Measurements from ENCODE around the gene NBAS. TPM values are rescaled to one million over a fixed set of nuclear protein-coding genes. Genes with fewer than 3 reads are reported as not detected.
"Not testable (repeated sequence)": the region's sequence is repeated elsewhere in the genome, so short reads cannot be mapped to it uniquely, and the experiment has no call there.

NBAS gene
- total RNA-seq, 2 experiments from 2014 or later, result 24.3 to 25.5 TPM

GRCh38 chr2:15259356-15259756 is 301.8 kb downstream of the NBAS start:
- no peak overlapping the region for H3K4me3 ChIP-seq (ENCODE audit: low read length)
- intact Hi-C loops (cut with DNase I, micrococcal nuclease), result no loop called here
- peaks cover 7% of the 10 kb centered on the region for H3K36me3 ChIP-seq (ENCODE audit: insufficient read depth, low read length)
- Mint-ChIP-seq H3K4me1 (ENCODE audit: low read depth) (no peaks in the 10 kb centered on the region), H3K27ac (no peak overlapping the region), H3K9me3 (peaks cover 14% of the 10 kb centered on the region), H3K27me3 (no peaks in the 10 kb centered on the region), H3K36me3 (ENCODE audit: low read depth) (peaks cover 80% of the 10 kb centered on the region), H3K4me3 (no peak overlapping the region)
- no peaks in the 10 kb centered on the region for H3K27me3 ChIP-seq (ENCODE audit: control insufficient read depth in 1 of 2, insufficient read depth in 2 of 2, low read length in 2 of 2)
- TF ChIP-seq CTCF (IDR thresholded peaks at IDR 0.05), result no peak
- no peaks in the 10 kb centered on the region for H3K4me1 ChIP-seq (ENCODE audit: insufficient read depth, low read length)
- no peak for ATAC-seq (ENCODE audit: poor library complexity)
- ChIA-PET POLR2A (no interaction called here), CTCF (no interaction called here)
- no peak overlapping the region for H3K27ac ChIP-seq (ENCODE audit: low read depth in 1 of 2, low read length in 2 of 2)
- no peak for DNase-seq
- peaks cover 2 to 12% of the 10 kb centered on the region in 2 experiments for H3K9me3 ChIP-seq (ENCODE audit: control insufficient read depth in 1 of 2, insufficient read depth in 1 of 2, low read length in 2 of 2)

GRCh38 chr2:15258385-15258784 is 302.7 kb downstream of the NBAS start:
- CTCF ChIA-PET; POLR2A ChIA-PET; ATAC-seq (ENCODE audit: poor library complexity); intact Hi-C loops (cut with DNase I, micrococcal nuclease); H3K27me3 ChIP-seq (ENCODE audit: control insufficient read depth in 1 of 2, insufficient read depth in 2 of 2, low read length in 2 of 2); H3K4me3 ChIP-seq (ENCODE audit: low read length); DNase-seq; H3K27ac ChIP-seq (ENCODE audit: low read depth in 1 of 2, low read length in 2 of 2); H3K4me1 Mint-ChIP-seq (ENCODE audit: low read depth); H3K36me3 ChIP-seq (ENCODE audit: insufficient read depth, low read length); H3K27ac Mint-ChIP-seq; H3K27me3 Mint-ChIP-seq; H3K4me1 ChIP-seq (ENCODE audit: insufficient read depth, low read length); H3K4me3 Mint-ChIP-seq: not testable (repeated sequence)
- H3K9me3 ChIP-seq (ENCODE audit: control insufficient read depth in 1 of 2, insufficient read depth in 1 of 2, low read length in 2 of 2), result peaks cover 2 to 12% of the 10 kb centered on the region in 2 experiments
- Mint-ChIP-seq H3K9me3 (peaks cover 14% of the 10 kb centered on the region), H3K36me3 (ENCODE audit: low read depth) (peaks cover 79% of the 10 kb centered on the region)

- H3K4me3 Mint-ChIP-seq, result no peak overlapping the region
- Histone ChIP-seq H3K4me3 (ENCODE audit: low read length) (no peak overlapping the region), H3K36me3 (ENCODE audit: insufficient read depth, low read length) (peaks cover 4% of the 10 kb centered on the region), H3K9me3 (ENCODE audit: control insufficient read depth in 1 of 2, insufficient read depth in 1 of 2, low read length in 2 of 2) (peaks cover 2 to 6% of the 10 kb centered on the region in 2 experiments), H3K4me1 (ENCODE audit: insufficient read depth, low read length) (no peaks in the 10 kb centered on the region), H3K27me3 (ENCODE audit: control insufficient read depth in 1 of 2, insufficient read depth in 2 of 2, low read length in 2 of 2) (no peaks in the 10 kb centered on the region), H3K27ac (ENCODE audit: low read depth in 1 of 2, low read length in 2 of 2) (no peak overlapping the region)
- ChIA-PET POLR2A (no interaction called here), CTCF (no interaction called here)
- ATAC-seq (ENCODE audit: poor library complexity), result no peak
- H3K4me1 Mint-ChIP-seq (ENCODE audit: low read depth), result no peaks in the 10 kb centered on the region
- H3K9me3 Mint-ChIP-seq, result peaks cover 20% of the 10 kb centered on the region
- no peaks in the 10 kb centered on the region for H3K27me3 Mint-ChIP-seq
- DNase-seq, result no peak
- no peak overlapping the region for H3K27ac Mint-ChIP-seq
- peaks cover 78% of the 10 kb centered on the region for H3K36me3 Mint-ChIP-seq (ENCODE audit: low read depth)
- intact Hi-C loops (cut with DNase I, micrococcal nuclease), result no loop called here
- TF ChIP-seq CTCF (IDR thresholded peaks at IDR 0.05), result no peak
These were observed 307.3 kb downstream of the NBAS start for GRCh38 chr2:15253835-15254286.

GRCh38 chr2:15253247-15253646 is 307.9 kb downstream of the NBAS start:
- Mint-ChIP-seq H3K4me3 (no peak overlapping the region), H3K36me3 (ENCODE audit: low read depth) (peaks cover 78% of the 10 kb centered on the region), H3K9me3 (peaks cover 20% of the 10 kb centered on the region), H3K4me1 (ENCODE audit: low read depth) (peaks cover under 1% of the 10 kb centered on the region), H3K27me3 (no peaks in the 10 kb centered on the region), H3K27ac (no peak overlapping the region)
- no peak for ATAC-seq (ENCODE audit: poor library complexity)
- Histone ChIP-seq H3K4me3 (ENCODE audit: low read length) (no peak overlapping the region), H3K27ac (ENCODE audit: low read depth in 1 of 2, low read length in 2 of 2) (no peak overlapping the region), H3K36me3 (ENCODE audit: insufficient read depth, low read length) (peaks cover 4% of the 10 kb centered on the region), H3K4me1 (ENCODE audit: insufficient read depth, low read length) (no peaks in the 10 kb centered on the region), H3K27me3 (ENCODE audit: control insufficient read depth in 1 of 2, insufficient read depth in 2 of 2, low read length in 2 of 2) (no peaks in the 10 kb centered on the region), H3K9me3 (ENCODE audit: control insufficient read depth in 1 of 2, insufficient read depth in 1 of 2, low read length in 2 of 2) (peaks cover 0 to 6% of the 10 kb centered on the region in 2 experiments)
- POLR2A ChIA-PET, result no interaction called here
- TF ChIP-seq CTCF (IDR thresholded peaks at IDR 0.05), result no peak
- no peak for DNase-seq
- CTCF ChIA-PET, result no interaction called here
- intact Hi-C loops (cut with DNase I, micrococcal nuclease), result no loop called here

All from CD4-positive, alpha-beta T cell (primary cell).